T-helper 22 cell (primary cell): ENCODE results near the gene PVALB.
A peak's percentile ranks its signal among the peaks of the same experiment; 100 is the strongest.

ENCODE experiments used
- DNase-seq: peaks from one replicate; pipeline ENCODE4 v3.0.0-alpha.2; 2020; ENCODE audit warnings: low read depth

PVALB gene

GRCh38 chr22:36772451-36772850 lies 44.4 kb downstream of the PVALB start:
- DNase-seq: no peak

- no peak for DNase-seq
Measured at GRCh38 chr22:36771356-36772063, 45.3 kb downstream of the PVALB start.

- no peak for DNase-seq
Measured at GRCh38 chr22:36770513-36771231, 46.2 kb downstream of the PVALB start.

GRCh38 chr22:36769541-36770512 lies 47.0 kb downstream of the PVALB start:
- DNase-seq: no peak

GRCh38 chr22:36768616-36769015 lies 48.2 kb downstream of the PVALB start:
- no peak for DNase-seq

- DNase-seq: no peak
Measured at GRCh38 chr22:36768141-36768540, 48.7 kb downstream of the PVALB start.

- no peak for DNase-seq
Measured at GRCh38 chr22:36767035-36767775, 49.6 kb downstream of the PVALB start.

GRCh38 chr22:36765943-36766450 lies 50.8 kb downstream of the PVALB start:
- no peak for DNase-seq

- no peak for DNase-seq
Measured at GRCh38 chr22:36765131-36765942, 51.5 kb downstream of the PVALB start.

- DNase-seq: no peak
Measured at GRCh38 chr22:36764641-36765040, 52.2 kb downstream of the PVALB start.

- DNase-seq: no peak
Measured at GRCh38 chr22:36764060-36764459, 52.8 kb downstream of the PVALB start.

GRCh38 chr22:36763576-36763975 lies 53.3 kb downstream of the PVALB start:
- no peak for DNase-seq

GRCh38 chr22:36762687-36763260 lies 54.1 kb downstream of the PVALB start:
- DNase-seq: no peak

- DNase-seq: no peak
Measured at GRCh38 chr22:36761553-36762240, 55.1 kb downstream of the PVALB start.

- no peak for DNase-seq
Measured at GRCh38 chr22:36760786-36761185, 56.0 kb downstream of the PVALB start.

GRCh38 chr22:36759481-36760159 lies 57.2 kb downstream of the PVALB start:
- no peak for DNase-seq

GRCh38 chr22:36758792-36759271 lies 58.0 kb downstream of the PVALB start:
- no peak for DNase-seq

- peak; percentile 32 for DNase-seq
Measured at GRCh38 chr22:36757668-36758211, 59.1 kb downstream of the PVALB start.
